ENCODE measurements around the gene SND1.

SND1 gene

DNA sequence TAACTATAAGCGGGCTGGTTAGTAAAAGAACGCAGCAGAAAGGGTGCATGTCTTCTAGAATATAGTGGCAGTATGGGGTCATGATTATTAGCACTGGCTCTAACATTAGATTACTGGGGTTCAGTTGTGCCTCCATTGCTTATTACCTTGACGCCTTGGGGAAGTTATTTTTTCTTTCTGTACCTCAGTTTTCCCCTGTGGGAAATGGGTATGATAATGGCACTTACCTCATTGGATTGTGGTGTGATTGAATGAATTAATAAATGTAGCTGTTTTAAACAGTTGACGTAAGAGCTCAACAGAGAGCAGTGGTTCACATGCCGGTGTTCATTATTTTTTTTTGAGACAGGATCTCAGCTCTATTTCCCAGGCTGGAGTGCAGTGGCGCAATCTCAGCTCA is 262.7 kb downstream of the SND1 start:
- DNase-seq, result no peak

DNA sequence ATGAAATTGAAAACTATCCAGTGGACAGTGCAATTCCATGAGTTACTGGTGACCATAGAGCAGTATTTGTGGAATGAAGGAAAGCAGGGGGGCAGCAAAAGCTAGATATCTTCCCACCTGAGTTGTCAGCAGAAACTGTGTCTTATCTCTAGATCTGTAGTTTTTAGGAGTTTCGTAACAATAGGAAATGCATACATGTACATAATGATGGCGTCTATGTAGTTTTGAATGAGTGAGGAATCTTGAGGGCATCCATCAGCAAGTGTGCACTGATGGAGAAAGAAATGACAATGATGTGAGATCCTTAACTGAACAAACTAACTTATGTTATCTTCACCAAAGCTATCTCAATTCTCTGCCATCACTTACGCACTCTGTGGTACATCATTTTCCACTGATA is 264.7 kb downstream of the SND1 start:
- no peak for DNase-seq

DNA sequence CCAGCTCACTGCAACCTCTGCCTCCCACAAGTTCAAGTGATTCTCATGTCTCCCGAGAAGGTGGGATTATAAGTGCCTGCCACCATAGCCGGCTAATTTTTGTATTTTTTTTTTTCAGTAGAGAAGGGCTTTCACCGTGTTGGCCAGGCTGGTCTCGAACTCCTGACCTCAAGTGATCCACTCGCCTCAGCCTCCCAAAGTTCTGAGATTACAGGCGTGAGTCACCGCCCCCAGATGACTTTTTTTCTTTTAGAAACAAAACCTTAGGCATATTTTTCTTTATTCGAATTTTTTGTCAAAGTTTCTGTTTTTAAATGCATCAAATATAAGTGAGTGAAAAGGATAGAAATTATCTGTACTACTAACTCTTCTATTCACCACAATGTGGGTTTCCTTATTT is 266.1 kb downstream of the SND1 start:
- DNase-seq, result no peak

DNA sequence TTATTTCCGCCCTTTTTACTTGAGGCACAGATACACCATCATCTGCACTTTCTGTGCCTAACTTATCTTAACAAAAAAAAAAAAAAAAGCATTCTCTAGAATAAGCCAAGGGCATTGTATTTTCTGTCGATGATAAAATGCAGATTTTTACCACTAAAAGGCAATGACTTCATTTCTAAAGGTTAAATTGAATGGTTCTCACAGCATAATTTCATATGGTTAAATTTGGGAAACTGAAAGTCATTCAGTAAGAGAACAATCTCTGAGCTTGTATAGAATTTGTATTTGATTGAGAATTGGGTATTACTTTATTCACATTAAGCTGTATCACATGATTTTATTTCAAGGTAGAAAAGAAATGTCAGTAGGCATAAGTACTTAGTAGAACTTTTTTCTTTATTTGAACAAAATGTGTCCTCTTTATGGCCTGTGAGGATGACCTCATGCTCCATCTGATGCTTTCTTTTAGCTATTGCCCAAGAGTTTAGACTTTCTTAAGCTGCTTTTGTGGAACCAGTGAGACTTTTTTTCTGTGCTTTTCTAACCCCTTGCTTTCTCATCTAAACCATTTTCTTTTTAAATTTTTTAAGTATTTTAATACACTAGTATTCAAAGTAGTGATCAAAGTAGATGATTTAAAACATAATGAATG is 268.9 kb downstream of the SND1 start:
- no peak for DNase-seq

DNA sequence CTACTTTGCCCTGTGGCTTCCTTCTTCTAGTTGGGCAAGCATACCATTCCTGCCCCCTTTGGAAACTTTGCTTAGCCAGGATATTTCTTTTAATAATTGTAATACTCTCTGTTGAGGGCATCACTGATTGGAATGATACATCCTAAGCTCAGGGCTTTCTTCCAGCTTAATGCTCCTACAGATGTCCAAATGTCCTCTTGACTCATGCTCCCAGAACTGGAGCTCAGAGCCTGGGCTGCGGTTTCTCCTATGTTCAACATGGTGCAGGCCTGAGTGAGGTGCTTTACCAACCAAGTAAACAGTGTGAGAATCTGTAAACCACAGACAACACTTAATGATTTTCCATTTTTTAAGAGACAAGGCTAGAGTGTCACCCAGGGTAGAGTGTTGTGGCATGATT is 270.7 kb downstream of the SND1 start:
- no peak for DNase-seq

DNA sequence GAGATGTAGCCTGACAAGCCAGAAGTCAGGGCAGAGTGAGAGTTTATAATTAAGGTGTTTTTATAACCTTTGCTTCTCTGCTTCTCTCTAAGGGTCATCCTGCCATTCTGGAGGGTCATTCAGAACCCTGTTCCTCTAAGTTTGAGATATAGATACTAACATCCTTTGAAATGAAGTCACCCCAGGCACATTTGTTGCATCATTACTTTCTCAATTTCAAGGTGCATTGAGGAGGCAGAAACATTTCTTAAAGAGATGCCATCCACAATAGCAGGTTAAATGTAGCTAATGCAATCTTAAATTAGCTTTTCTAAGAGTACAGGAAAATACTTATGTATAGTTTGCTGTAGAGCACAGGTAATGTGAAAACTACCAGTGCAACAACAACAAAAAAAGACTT is 272.9 kb downstream of the SND1 start:
- no peak for DNase-seq

DNA sequence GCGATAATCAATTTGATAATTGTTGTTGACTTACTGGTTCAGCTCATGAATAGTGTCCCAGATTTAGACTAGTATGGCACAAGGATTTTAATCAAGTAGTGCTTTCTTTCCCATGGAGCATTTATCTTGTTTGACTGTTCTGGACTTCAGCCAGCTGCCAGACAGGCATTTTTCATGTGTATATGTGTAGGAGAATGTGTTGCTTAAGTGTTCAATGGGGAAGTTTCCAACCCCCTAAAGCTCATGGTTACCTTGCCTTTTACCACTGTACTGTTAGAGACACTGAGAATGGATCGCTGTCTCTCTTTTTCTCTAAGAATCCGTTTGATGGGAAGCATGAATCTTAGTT is 275.3 kb downstream of the SND1 start:
- no peak for DNase-seq

DNA sequence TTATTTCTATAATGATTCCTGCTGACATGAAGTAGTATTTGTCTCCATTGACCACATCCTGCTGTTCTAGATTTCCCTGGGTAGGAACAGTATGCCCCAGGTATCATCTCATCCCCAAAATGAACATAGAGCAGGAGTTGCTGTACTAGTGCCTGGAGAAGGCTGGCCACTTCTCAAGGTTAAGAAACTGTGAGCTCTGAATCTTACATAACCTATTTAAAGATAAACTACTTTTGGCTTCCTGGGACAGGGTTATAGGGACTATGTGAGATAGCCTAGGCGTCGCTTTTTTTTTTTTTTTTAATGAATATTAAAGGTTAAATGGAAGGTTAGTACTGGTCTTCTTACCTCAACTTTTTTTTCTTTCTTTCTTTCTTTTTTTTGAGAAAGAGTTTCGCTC is 276.2 kb downstream of the SND1 start:
- DNase-seq, result no peak

DNA sequence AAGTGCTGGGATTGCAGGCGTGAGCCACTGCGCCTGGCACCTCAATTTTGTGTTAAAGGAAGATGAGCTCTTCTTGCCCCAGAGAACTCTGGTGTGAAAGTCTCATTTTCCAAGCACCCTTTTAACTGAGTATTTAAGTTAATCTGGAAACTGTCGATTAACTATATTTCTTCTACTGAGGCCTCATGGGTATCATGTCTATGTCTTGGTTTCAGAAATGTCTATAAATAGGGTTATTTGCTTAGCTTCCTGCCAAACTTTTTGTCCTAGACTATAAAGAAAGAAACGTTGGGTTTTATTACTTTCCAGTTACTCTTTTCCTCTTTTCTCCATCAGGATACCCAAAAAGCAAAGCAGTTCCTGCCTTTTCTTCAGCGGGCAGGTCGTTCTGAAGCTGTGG is 276.9 kb downstream of the SND1 start:
- DNase-seq, result no peak

DNA sequence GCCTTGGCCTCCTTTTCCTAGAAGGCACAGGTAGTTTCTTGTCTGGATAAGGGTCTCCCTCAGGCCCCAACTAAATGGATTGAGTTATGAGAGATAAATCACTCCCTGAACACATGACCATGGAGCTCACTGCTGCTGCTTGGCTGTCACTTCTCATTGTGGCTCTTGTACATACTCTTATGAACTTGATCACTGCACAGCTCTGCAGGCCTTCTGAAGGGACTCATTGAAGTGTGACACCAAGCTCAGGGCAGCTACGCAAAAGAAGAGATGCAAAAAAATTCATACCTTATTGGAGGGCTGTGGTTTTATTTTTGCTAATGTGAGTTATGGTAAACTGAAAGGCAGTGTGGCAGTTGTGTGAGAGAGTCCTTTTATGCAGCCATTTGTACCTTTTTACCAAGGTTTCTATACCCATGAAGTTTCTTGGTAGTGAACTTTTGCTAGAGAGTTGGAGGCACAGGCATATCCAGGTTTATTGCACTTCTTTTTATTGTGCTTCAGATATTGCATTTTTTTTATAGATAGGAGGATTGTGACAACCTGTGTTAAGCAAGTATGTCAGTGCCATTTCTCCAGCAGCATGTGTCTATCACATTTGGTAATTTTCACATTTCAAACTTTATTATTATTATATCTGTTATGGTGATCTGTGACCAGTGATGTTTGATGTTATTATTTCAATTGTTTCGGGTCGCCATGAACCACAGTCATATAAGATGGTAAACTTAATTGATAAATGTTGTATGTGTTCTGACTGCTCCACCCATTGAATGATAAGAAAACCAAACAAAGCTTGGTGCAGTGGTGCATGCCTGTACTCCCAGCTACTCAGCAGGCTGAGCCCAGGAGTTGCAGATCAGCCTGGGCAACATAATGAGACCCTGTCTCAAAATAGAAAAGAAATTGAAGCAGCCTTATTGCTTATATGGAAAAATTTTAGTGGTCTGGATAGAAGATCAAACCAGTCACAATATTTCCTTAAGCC is 278.6 kb downstream of the SND1 start:
- DNase-seq, result no peak

DNA sequence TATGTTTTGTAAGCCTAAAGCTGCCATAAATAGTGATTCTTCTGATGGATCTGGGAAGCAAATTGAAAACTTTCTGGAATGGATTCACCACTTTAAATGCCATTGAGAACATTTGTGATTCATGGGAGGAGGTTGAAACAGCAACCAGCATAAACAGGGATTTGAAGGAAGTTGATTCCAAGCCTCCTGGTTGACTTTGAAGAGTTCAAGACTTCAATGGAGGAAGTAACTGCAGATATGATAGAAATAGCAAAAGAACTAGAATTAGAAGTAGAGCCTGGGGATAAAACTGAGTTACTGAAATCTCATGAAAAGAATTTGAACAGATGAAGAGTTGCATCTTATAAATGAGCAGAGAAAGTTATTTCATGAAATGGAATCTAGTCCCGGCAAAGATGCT is 280.1 kb downstream of the SND1 start:
- no peak for DNase-seq

DNA sequence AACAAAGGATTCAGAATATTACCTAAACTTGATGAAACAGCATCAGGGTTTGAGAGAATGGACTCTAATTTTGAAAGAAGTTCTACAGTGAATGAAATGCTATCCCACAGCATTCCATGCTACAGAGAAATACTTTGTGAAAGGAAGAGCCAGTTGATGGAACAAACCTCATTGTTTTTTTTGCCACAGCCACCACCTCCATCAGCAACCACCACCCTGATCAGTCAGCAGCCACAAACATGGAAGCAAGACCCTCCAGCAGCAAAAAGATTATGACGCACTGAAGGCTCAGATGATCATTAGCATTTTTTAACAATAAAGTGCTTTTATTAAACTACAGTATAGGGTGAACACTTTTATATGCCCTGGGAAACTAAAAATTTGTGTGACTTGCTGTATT is 280.5 kb downstream of the SND1 start:
- no peak for DNase-seq

DNA sequence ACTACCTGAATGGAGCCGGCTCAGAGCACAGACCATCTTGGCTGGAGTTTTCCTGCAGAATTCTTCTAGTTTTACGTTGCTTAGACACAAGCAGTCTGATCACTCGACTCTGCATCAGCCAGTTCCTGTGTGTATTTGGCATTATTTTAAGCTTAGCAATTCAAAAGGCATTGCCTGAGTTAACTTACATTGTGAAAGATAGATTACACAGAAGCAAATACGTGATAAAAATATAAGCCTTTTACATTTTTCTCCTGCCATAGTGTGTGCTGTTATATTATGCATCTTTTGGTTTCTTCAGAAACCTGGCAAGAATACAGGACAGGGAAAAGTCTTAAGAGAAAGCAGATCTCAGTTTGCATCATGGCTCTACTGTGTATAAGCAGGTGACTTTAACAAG is 281.2 kb downstream of the SND1 start:
- no peak for DNase-seq

DNA sequence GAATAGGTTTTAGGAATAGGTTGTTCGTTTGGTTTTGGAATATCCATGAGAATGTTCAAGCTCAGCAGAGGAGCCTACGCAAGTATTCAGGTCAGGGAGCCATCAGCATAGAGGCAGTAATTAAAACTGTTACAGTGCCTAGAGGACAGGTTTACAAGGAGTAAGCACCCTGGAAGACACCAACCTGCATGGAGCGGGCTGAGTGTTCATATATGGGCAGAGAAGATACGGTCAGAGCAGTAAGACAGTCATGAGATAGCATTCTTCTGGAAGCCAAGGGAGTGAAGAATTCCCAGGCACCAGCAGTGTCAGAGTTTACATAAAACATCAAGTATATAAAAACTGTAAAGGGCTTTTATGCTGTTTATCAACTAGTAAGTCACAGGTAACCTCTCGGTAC is 282.7 kb downstream of the SND1 start:
- no peak for DNase-seq

DNA sequence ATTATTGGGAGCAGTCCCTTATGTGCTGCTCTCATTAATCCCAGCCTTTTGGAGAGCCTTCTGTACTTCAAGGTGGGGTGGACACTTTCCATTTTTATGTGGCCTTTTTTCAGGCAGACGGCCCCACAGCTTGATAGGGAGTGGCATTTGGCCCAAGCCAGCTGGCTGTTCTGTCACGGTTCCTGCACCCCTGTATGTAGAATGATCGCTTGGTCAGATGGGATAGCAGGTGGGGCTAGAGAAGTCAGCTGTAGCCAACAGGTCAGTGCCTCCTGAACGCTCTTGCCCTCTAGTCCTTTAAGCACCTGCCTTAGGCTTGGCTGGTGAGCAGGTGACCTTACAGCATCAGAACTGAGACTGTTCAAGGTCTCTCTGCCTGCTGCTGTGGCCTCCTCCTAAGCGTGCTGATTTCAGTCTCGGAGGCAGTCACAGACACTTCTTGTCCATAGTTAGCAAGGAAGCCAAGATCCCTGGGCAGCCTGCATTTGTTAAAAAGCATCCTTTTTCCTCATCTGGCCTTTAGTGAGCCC is 283.9 kb downstream of the SND1 start:
- DNase-seq, result no peak

DNA sequence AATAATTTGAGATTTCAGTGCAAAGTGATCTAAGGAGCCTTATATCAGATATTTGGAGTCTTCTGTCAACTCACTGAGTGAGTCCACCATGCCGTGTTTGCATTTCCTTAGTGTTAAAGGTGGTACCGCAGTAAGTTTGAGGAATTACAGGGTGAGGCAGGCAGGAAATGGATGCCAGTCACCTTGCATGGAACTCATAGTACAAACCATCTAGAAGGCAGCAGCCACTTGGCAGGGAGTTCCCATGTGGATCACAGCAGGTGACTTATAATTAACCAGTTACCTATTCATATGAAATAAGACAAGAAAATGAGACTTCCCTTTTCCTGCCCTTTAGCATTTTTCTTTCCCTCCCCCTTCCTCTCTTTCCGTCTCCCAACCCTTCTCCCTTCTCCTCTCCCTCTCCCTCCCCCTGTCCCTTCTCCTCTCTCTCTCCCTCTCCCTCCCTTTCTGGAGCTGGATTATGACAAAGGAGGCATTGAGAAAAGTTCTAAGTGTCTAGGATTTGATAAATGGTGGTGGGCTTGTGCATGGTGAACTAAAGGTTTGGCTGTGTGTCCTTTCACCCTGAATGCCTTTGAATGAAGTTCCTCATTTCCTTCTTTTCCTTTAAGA is 285.2 kb downstream of the SND1 start:
- DNase-seq, result no peak

DNA sequence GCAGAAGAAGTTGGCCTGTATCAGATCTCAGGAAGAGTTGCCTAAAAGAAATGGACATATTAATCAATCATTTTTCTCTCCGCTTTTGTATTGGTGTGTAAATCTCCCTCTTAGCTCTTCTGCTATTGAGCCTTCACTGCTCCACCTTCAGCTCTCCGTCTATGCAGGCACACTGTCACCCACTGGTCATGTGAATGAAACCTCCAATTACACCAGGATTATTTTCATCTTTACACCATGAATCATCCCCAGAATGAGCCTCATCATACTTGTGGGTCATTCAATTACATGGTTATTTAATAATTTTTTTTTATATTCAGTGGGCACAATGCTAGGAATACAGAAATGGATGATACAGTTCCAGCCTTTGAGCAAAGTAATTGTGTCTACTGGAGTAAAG is 286.6 kb downstream of the SND1 start:
- no peak for DNase-seq

DNA sequence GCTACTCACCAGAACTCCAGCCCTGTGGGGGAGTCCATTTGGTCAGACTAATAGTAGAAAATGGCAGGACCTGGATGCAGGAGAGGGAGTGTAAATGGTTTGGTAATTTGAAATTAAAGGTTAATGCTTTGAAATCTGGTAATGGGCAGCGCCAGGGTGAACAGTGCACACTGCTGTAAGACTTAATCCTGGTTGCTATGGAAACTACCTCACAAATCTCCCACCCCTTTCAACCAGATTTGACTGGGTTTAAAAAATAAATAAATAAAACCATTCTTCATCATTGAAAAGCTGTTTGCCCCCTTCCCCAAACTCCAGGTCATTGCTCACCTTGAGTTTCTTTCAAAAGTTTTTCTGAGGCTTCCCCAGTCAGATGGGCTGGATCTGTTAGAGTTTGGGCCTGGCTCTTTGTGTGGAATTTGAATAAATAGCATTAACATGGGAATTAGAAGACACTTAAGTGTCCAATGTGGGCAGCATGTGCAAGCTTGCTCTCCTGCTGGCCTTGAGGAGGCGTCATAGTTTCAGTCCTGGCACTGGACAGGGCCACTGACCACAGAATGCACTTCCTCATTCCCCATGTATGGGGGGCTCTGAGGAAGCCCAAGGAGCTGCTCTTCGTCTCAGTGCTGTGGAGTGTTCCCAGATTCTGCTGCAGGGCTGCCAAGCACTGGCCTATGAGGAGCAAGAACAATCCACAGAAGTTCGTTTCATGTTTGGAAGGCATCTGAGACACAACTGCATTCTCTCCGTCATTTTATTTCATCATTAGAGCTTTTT is 288.6 kb downstream of the SND1 start:
- DNase-seq, result no peak

DNA sequence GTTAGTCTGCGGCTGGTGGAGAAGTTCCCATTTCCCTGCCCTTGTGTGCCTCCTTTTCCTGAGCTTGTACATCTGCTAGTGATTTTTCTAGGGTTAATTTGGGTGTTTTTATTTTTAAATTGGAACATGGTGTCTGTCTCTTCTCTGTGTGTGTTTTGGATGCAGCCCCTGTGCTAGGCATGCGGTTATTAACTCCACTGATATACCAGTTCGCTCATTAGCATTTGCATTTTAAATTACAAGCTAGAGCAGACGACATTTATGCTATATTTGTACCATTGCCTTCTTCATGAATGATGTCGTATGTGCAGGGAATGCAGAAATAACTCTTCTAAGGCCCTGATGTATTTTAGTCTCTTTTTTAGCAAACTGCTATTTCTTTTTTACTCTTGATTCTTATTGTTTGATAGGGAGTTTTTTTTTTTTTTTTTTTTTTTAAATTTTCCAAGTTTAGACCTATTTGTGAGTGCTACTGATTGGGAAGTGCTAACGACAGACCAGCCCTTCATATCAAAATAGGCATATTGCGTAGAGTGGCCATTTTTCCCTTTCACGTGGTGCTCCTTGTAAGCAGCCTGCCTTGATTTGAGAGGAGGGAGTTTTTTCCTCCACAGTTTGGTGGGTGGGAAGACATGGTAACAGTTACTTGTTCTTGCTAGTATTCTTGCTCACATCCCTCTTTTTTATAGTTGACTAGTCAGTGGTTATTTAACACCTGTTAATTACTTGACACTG is 289.6 kb downstream of the SND1 start:
- DNase-seq, result no peak

DNA sequence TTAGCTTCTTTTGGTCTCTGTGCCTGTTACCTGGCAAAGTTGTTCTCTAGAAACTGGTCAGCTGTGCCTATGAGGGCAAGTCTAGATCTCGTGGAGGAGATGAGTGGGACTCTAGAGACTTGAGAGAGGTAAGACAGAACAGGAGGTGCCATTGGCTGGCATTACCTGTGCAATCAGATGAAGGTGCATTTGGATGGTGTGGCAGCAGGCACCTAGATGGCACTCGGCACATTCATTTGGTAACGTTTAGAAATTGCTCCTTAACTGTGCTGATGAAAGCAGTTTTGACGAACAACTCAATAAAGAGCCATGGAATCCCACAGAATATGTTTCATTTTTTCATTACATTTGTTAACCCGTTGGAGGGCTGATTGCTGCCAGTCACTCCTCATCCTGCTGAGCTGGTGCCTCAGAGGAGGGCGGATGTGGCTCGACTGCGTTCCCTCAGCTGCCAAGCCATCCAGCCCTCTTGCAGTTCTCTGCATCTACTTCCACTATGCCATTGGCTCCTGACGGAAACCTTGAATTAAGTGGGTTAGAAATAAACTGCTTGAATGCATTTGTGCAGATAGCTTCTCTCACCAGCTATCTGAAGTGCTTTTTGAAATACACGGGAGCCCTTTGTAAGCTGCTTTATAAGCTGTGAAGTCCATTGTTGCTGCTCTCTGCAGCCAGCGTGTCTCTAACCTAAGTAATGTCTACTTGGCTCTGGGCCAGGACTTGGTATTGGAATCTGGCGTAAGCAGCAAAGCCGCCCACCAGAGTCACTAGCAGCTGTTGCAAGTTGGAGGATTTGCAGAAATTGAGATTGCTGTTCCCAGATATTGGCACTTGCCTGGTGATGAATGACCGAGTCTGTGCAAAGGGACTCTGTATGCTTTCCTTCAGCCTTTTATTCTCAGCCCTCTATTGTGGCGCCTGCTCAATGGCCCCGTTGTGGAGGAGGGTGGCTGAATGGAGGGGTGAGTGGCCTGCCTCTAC is 291.8 kb downstream of the SND1 start:
- no peak for DNase-seq

DNA sequence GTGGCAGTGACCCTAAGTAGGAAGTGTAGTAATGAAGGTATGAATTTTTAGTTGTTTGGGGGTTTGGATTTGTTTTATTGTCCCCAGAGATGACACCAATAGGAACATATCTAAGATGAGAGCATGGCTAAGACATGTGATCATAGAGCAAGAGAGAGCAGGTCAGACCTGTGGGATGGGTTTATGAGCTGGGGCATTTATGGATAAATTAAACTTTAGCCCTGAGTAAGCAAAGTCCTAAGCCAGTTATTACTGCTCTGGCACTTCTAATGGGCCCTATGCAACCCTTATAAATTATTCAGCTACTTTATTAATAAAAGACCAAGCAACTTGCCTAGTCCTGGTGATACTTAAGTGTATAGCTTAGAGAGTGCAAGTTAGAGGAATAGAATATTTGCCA is 294.1 kb downstream of the SND1 start:
- DNase-seq, result no peak

All from stimulated activated naive CD4-positive, alpha-beta T cell treated with Interleukin-2 at 50 U/mL for 16 hours (primary cell).